GM19395 (cell line): ENCODE data around the gene SFMBT2.
"Not testable (repeated sequence)": the region's sequence is repeated elsewhere in the genome, so short reads cannot be mapped to it uniquely, and the experiment has no call there.

ENCODE experiments used
- ATAC-seq: cut with Tn5 transposase; IDR thresholded peaks from one replicate; pipeline ENCODE4 v1.9.1; 2021; ENCODE audit warnings: mild to moderate bottlenecking, moderate library complexity; ENCODE audit not compliant: unreplicated experiment

Gene SFMBT2

DNA sequence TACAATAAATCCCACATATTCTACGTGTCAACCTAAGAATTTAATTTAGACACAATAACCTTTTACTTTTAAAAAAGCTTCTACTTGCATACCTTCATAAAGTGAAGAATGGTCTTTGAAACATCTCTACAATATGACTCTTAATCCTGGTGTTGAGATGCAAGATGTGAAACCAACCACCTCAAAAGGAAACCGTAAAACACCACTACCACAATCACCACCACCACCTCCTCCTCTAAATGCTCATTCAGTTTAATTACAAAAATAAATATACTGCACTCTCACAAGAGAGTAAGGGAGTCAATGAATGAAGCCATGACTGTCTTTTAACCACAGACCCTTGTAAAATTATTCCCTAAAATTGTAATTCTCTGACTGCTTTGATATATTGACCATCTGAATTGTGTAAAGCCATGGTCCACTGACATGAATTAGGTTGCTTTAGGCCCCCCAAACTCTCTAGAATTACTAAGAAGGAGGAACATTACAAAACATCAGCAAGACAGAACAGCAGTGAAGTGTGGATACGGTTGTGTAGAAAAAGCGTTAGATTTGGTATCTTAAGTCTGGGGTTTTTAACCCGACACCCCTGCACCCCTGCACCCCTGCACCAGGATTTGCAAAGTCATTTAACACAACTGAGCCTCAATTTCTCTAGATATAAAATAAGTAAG lies 171.4 kb downstream of the SFMBT2 start:
- peak; percentile 81 for ATAC-seq

GRCh38 chr10:7235376-7235775 lies 175.5 kb downstream of the SFMBT2 start:
- no peak for ATAC-seq

DNA sequence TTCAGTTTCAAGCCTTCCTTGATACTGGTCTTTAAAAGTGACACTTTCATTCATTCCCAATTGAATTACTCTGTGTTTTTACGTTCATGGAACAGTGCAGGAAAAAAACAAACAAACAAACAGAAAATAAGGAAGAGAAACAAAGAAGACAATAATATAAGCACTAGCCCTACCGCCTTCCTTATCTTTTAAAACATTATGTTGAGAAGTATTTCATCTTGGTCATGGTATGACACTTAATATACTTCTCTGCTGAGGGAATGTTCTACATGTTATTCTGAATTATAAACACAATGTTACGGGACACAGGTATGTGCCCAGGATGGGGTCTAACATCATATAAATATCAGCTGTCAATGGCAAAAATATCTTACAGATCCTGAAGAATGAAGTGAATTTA lies 176.7 kb downstream of the SFMBT2 start:
- ATAC-seq, result no peak

- no peak for ATAC-seq
Measured at GRCh38 chr10:7233259-7233991, 177.4 kb downstream of the SFMBT2 start.

DNA sequence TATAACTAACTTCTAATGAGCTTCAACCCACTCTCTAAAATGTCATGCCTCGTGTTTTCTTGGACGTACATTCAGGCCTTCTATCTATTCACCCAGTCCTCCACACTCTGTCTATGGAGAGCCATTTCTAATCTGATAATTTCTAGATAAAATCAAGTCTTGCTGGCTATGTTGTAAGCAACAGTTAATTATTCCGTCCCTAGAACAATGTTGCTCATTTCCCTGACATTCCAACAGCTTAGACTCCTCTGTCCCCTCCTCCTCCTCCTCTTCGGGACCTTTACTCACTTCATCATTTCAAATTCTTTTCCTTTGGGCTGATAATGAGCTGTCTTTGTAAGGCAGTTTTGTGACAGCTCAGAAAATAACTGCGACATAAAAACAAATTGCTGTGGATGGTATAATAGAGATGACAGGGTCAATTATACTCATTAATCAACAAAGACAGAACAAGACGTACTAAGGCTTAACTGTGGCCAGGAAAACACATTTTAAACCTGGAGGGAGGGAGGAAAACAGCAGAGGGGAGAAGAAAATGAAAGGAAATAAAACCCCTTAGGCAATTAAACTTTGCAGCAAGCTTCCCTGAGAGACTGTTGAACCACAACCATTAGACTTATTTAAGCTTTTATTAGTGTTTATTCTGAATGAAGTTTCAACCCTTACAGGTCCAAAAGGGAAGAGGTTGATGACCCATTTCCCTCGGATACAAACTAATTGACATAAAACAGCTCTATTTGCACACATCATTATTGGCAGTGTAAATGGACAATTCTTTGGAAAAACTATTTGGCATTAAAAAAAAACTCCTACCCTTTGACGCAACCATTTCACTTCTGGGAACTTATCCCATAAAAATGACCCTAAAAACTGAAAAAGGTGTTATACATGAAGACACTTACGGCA lies 179.1 kb downstream of the SFMBT2 start:
- ATAC-seq, result no peak

GRCh38 chr10:7230951-7231350 lies 179.9 kb downstream of the SFMBT2 start:
- ATAC-seq, result no peak

DNA sequence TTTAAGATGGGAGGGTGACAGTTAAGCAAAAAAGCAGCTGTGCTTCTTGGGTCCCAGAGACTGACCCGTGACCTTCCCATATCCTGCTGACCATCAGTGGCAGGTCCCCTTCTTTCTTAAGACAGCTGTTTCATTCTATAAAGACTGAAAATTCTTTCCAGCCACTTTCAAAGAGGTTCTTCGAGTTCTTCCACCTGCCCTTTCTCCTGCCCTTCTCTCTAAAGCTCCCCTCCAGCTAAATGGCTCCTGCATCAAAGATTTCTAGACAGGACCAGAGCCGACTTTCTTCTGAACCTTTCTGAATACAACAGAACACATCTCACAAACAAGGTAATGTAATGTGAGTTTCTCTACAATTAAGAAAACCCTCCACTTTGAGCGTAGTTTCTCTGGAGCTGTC lies 180.8 kb downstream of the SFMBT2 start:
- ATAC-seq, result no peak

- no peak for ATAC-seq
Measured at GRCh38 chr10:7225133-7225532, 185.7 kb downstream of the SFMBT2 start.

DNA sequence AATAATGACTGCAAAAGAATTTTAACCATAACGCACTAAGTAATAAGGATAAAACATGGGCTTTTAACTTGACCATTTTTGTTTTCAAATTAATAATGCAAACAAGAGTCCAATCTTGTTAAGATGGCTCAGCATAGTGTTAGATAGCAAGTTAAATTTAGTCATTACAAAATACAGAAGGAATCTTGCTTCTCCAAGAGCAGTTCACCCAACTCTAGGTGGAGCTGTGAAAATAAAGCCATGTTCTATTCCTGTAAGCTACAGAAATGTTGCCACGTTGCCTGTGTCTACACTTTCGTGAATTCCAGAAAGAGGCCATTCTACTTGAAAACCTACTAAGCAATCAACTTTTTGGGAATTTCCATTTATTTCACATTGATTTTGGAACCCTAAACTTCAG lies 191.9 kb downstream of the SFMBT2 start:
- ATAC-seq, result no peak

GRCh38 chr10:7212696-7213095 lies 198.1 kb downstream of the SFMBT2 start:
- ATAC-seq, result not testable (repeated sequence)

DNA sequence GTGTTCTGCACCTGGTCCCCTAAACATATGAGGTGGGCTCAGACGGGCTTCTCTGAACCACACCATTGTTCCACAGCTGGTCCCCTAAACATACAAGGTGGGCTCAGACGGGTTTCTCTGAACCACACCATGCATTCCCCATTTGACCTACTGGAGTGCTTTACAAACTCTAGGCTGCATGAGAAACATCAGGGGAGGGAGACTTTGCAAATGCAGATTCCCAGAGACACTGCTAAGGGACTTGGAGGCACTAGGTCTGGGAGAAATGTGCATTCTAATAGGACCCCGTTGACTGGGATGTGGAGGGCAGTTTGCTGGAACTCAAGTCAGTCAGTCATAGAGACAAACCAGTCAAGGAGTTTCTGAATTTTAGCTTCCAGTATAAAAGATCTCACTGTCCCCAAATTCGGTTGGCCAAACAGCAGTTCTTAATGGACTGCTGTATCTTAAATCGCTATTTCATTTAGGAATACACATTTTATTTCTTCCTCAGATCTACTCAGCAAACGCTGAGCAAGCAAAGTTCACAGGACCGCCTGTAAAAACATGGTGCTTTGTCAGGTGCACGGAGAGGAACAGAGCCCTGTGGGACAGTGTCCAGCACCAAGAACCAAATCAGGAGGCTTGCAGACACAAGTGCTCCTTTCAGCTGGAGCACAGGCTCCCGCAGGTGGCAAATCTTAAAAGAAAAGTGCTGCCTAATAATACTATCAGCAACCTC lies 198.8 kb downstream of the SFMBT2 start:
- no peak for ATAC-seq

GRCh38 chr10:7210516-7210915 lies 200.3 kb downstream of the SFMBT2 start:
- ATAC-seq, result no peak

DNA sequence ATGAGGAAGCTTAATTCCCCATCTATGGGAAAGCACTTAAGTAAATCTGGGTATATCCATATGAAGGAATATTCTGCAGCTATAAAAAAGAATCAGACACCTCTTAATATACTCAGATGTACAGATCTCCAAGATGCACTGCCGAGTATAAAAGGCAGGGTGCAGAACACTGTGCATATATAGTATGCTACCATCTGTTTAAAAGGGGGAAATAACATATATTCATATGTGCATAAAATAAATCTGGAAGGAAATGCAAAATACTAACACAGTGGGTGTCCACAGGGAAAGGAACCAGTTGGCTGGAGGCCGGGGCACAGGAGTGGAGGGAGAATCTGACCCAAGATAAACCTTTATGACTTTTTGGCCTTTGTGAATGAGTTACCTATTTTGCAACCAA lies 201.4 kb downstream of the SFMBT2 start:
- ATAC-seq, result no peak

GRCh38 chr10:7206412-7207100 lies 204.3 kb downstream of the SFMBT2 start:
- no peak for ATAC-seq

GRCh38 chr10:7205656-7206055 lies 205.2 kb downstream of the SFMBT2 start:
- no peak for ATAC-seq

GRCh38 chr10:7202793-7203355 lies 208.0 kb downstream of the SFMBT2 start:
- ATAC-seq, result no peak

GRCh38 chr10:7199152-7199760 lies 211.6 kb downstream of the SFMBT2 start:
- ATAC-seq, result no peak

DNA sequence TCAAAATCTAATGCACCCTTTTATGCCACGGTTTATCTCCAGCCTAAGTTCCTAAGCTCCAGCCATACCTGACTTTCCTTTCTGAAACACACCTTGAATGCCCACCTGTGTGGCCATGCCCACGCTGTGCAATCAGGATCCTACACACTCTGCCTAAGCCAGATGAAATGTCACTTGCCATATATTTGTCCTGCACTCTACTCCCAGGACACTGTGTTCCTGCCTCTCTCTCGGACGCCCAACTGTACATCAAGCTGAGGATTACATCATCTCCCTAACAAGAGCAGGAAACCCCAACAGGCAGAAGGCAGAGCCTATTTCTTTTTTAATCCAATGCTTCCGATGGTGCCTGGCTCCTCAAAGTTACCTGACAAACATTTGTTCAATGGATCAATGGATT lies 214.6 kb downstream of the SFMBT2 start:
- ATAC-seq, result no peak

DNA sequence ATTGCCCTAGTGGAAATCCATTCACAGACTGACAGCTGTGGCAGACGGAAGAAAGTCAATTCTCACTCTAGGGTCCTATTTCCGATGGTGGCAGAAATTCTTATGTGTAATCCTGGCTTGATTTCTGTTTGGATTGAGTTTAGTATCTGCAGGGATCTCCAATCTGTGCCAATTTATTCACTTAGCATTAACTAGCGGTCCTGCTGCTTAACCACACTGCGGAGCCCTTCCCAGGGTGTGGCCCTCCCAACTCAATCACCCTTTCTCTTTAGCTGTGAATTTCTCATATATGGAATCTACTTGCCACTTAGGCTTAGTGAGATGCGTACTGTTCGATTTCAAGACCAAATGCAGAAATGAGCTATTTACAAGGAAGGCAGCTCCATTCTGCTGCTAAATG lies 215.7 kb downstream of the SFMBT2 start:
- no peak for ATAC-seq

GRCh38 chr10:7194571-7194970 lies 216.3 kb downstream of the SFMBT2 start:
- no peak for ATAC-seq
